PC-9 (cell line): ENCODE measurements around the gene AOC1. TPM values are rescaled to one million over a fixed set of nuclear protein-coding genes. Genes with fewer than 3 reads are reported as not detected.

Experiments
- BruUV-seq: library from RNA; stranded (reverse); fragments of 400-500 nt; replicated peaks from 2 replicates; lab custom pipeline; 2021; lab: Mats Ljungman, UMichigan
- CTCF ChIA-PET: fragments of 300-600 bp; sonication (Branson Sonifier 250); formaldehyde crosslinking; loops from one replicate; lab custom pipeline; 2022; ENCODE audit warnings: antibody characterized with exemption; lab: Charles Lee
- POLR2A ChIA-PET: fragments of 300-600 bp; sonication (Branson Sonifier 250); formaldehyde crosslinking; loops from one replicate; lab custom pipeline; 2022; ENCODE audit warnings: antibody characterized with exemption; ENCODE audit not compliant: unreplicated experiment; lab: Charles Lee
- DNase-seq, 2 experiments: peaks; one replicate each; pipeline versions ENCODE4 v3.0.0 to v3.0.0-alpha.2; 2015 to 2022; ENCODE audit warnings: mixed read lengths in 1 of 2
- H2AFZ ChIP-seq: fragments of 200-600 bp; sonication (generic); 2 replicates; pipeline ENCODE4 v1.8.1; 2017; ENCODE audit warnings: antibody characterized with exemption
- H3F3A ChIP-seq: fragments of 200-600 bp; sonication (generic); 2 replicates; pipeline ENCODE4 v1.8.1; 2017; ENCODE audit warnings: antibody characterized with exemption, mild to moderate bottlenecking, low read depth; ENCODE audit not compliant: insufficient read depth
- H3K27ac ChIP-seq: fragments of 200-600 bp; sonication (generic); 2 replicates; pipeline ENCODE4 v1.6.1; 2016; ENCODE audit warnings: mixed run types
- H3K27me3 ChIP-seq: fragments of 200-600 bp; sonication (generic); 2 replicates; pipeline ENCODE4 v1.6.1; 2016; ENCODE audit warnings: low read depth, mixed run types; ENCODE audit not compliant: insufficient read depth
- H3K36me3 ChIP-seq: fragments of 200-600 bp; sonication (generic); 2 replicates; pipeline ENCODE4 v1.6.1; 2016; ENCODE audit warnings: low read depth, mixed run types
- H3K4me1 ChIP-seq: fragments of 200-600 bp; sonication (generic); replicated peaks from 2 replicates; pipeline ENCODE4 v1.6.1; 2016; ENCODE audit warnings: mixed run types; ENCODE audit not compliant: insufficient read depth
- H3K4me2 ChIP-seq: fragments of 200-600 bp; sonication (generic); 2 replicates; pipeline ENCODE4 v1.6.1; 2017; ENCODE audit warnings: mixed run types
- H3K4me3 ChIP-seq: fragments of 200-600 bp; sonication (generic); 2 replicates; pipeline ENCODE4 v1.6.1; 2016; ENCODE audit warnings: mixed run types
- H3K79me2 ChIP-seq: fragments of 200-600 bp; sonication (generic); 2 replicates; pipeline ENCODE4 v1.6.1; 2017; ENCODE audit warnings: low read depth, mixed run types
- H3K9me2 ChIP-seq: fragments of 200-600 bp; sonication (generic); 2 replicates; pipeline ENCODE4 v1.8.1; 2017; ENCODE audit warnings: mild to moderate bottlenecking; ENCODE audit not compliant: insufficient read depth
- H3K9me3 ChIP-seq: fragments of 200-600 bp; sonication (generic); 2 replicates; pipeline ENCODE4 v1.8.1; 2016; ENCODE audit warnings: low read depth; ENCODE audit not compliant: insufficient read depth
- H4K20me1 ChIP-seq: fragments of 200-600 bp; sonication (generic); 2 replicates; pipeline ENCODE4 v1.8.1; 2017; ENCODE audit not compliant: insufficient read depth
- CTCF ChIP-seq: fragments of 200-600 bp; sonication (generic); conservative IDR thresholded peaks from 2 replicates; pipeline ENCODE4 v1.6.1; 2017; ENCODE audit warnings: mixed run types, antibody characterized with exemption, mild to moderate bottlenecking, moderate library complexity
- EZH2 ChIP-seq: fragments of 200-600 bp; sonication (generic); IDR thresholded peaks from 2 replicates; pipeline ENCODE4 v1.8.0; 2017; ENCODE audit warnings: antibody characterized with exemption, low read depth
- intact Hi-C: fragments of 100-400 bp; cut with micrococcal nuclease; formaldehyde crosslinking; loops from one replicate; pipeline ENCODE4 v1.10.0; 2022; ENCODE audit not compliant: unreplicated experiment
- total RNA-seq: library from RNA; stranded (reverse); gene quantifications from 2 replicates; pipeline ENCODE4 v1.2.3, GENCODE V29; 2021

Gene AOC1
- total RNA-seq, 1 experiment from 2014 or later, result 11.4 TPM

GRCh38 chr7:150851492-150852370 lies 586 bp upstream of the AOC1 start:
- Histone ChIP-seq H4K20me1 (no peaks in the 10 kb centered on the region), H3K4me2 (peak overlapping the region; percentile 1; the same call in 1 of the 2 replicates), H3K9me3 (no peaks in the 10 kb centered on the region), H3K36me3 (no peaks in the 10 kb centered on the region), H3K9me2 (no peaks in the 10 kb centered on the region), H3K27ac (no peak overlapping the region), H3K4me1 (no peaks in the 10 kb centered on the region), H3K79me2 (no peaks in the 10 kb centered on the region), H3K27me3 (peaks cover 97% of the 10 kb centered on the region), H3K4me3 (no peak overlapping the region), H3F3A (no peaks in the 10 kb centered on the region), H2AFZ (no peak overlapping the region)
- TF ChIP-seq CTCF (no peak), EZH2 (no peak)
- intact Hi-C loops, result no loop called here
- no peak for DNase-seq
- POLR2A ChIA-PET, result no interaction called here
- CTCF ChIA-PET, result interaction anchor here (0.7 kb wide), 1 partner anchor 931 kb away, joined by 3 read pairs; no protein-coding TSS in a partner anchor
- BruUV-seq, result no TSS peak

DNA sequence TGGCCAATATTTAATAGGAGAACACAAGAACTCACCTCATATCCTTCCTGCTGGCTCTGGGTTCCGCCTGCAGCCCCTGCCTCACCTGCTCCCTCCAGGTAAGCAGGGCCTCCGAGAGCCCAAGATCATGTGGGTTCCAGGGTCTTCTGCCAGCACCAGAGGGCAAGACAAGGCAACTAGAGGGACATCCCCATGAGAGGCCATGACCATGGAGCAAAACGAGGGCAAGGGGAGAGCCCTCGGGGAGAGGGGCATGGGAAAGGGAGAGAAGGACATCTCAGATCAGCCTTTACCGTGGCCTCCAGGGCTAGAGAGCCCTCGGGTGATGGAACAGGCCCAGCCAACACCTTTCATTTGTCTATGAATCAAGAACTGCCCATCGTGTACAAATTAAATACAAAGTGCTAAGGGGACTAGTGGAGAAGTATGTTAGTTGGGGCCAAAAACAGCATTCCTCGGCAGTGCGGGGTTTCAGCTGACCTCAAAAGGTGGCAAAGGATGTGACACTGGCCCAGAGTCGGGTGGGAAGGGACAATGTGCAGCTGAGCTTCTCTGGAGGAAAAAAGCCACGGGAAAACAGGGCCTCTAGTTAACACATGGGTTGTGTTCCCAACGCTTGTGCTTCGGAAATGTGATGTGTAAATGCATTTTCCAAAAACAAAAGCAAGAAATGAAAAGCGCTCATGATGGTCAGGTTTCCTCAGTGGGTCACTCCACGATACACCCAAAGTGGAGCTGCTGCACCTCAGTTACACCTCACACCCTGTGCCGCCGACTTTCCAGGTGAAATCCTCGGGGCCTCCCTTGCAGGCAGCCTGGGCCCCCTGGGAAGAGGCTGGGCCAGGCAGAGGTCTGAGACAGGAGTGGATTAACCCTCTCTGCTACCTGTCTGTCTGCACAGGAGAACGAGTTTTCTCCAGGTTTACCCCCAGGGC lies 2.0 kb downstream of the AOC1 start:
- Histone ChIP-seq H3F3A (no peaks in the 10 kb centered on the region), H3K9me3 (no peaks in the 10 kb centered on the region), H3K36me3 (no peaks in the 10 kb centered on the region), H4K20me1 (no peaks in the 10 kb centered on the region), H3K4me1 (no peaks in the 10 kb centered on the region), H3K27ac (no peak overlapping the region), H3K79me2 (no peaks in the 10 kb centered on the region), H3K4me3 (no peak overlapping the region), H2AFZ (no peak overlapping the region), H3K9me2 (no peaks in the 10 kb centered on the region), H3K4me2 (no peak overlapping the region), H3K27me3 (peaks cover 97% of the 10 kb centered on the region)
- intact Hi-C loops, result no loop called here
- BruUV-seq, result no TSS peak
- TF ChIP-seq EZH2 (no peak), CTCF (no peak)
- ChIA-PET CTCF (no interaction called here), POLR2A (no interaction called here)
- DNase-seq, result no peak

DNA sequence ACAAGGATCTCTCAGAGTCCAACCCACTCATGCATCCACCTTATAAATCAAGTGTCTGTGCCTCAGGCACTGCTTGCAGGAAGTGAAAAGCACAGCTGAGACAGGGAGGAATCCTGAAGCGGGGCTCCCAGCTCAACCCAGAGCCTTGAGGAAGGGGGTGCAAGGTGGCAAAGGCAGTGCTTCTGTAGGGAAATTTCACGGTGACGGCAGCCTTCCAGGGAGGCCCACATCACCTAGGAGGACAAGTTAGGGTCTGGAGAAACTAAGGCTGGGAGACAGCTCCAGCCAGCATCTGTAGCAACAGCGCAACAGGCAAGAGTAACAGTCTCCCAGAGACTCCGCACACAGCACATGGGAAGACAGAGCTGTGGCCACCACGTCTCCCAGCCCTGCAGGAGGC lies 2.7 kb downstream of the AOC1 start:
- no peak overlapping the region for H3K4me3 ChIP-seq
- TF ChIP-seq EZH2 (no peak), CTCF (no peak)
- H3K79me2 ChIP-seq, result no peaks in the 10 kb centered on the region
- H3K36me3 ChIP-seq, result no peaks in the 10 kb centered on the region
- DNase-seq, result no peak
- no peaks in the 10 kb centered on the region for H3F3A ChIP-seq
- no peak overlapping the region for H3K27ac ChIP-seq
- H2AFZ ChIP-seq, result no peak overlapping the region
- ChIA-PET POLR2A (interaction anchor here (0.6 to 0.7 kb wide), 2 partner anchors 23 to 1105 kb away, joined by 4 to 6 read pairs; no protein-coding TSS in a partner anchor), CTCF (interaction anchor here (1.1 kb wide), 1 partner anchor 21 kb away, joined by 3 read pairs; no protein-coding TSS in a partner anchor)
- no peak overlapping the region for H3K4me2 ChIP-seq
- BruUV-seq, result no TSS peak
- H3K9me2 ChIP-seq, result no peaks in the 10 kb centered on the region
- H4K20me1 ChIP-seq, result no peaks in the 10 kb centered on the region
- H3K27me3 ChIP-seq, result peaks cover 97% of the 10 kb centered on the region
- no peaks in the 10 kb centered on the region for H3K4me1 ChIP-seq
- intact Hi-C loops, result no loop called here
- no peaks in the 10 kb centered on the region for H3K9me3 ChIP-seq
